Muscle of leg (tissue), 11 donors: ENCODE results near the gene RPS6KA4. TPM values are rescaled to one million over a fixed set of nuclear protein-coding genes. Genes with fewer than 3 reads are reported as not detected.

Source experiments
- DNase-seq: peaks from one replicate; pipeline ENCODE4 v3.0.0; 2013
- H3K27ac ChIP-seq: one replicate; pipeline ENCODE4 v1.5.1; 2013; ENCODE audit warnings: mild to moderate bottlenecking, low read length, control low read depth
- H3K27me3 ChIP-seq: one replicate; pipeline ENCODE4 v1.6.1; 2013; ENCODE audit warnings: low read length; ENCODE audit not compliant: control insufficient read depth, insufficient read depth
- H3K36me3 ChIP-seq: one replicate; pipeline ENCODE4 v1.6.1; 2013; ENCODE audit warnings: low read length; ENCODE audit not compliant: control insufficient read depth, insufficient read depth
- H3K4me1 ChIP-seq: one replicate; pipeline ENCODE4 v1.6.1; 2013; ENCODE audit warnings: low read length; ENCODE audit not compliant: control insufficient read depth, insufficient read depth
- H3K4me3 ChIP-seq: one replicate; pipeline ENCODE4 v1.5.1; 2013; ENCODE audit warnings: low read length, control low read depth
- H3K9me3 ChIP-seq: replicated peaks from 2 replicates; pipeline ENCODE4 v1.6.1; 2013; ENCODE audit warnings: low read depth, low read length; ENCODE audit not compliant: control insufficient read depth
- WGBS: methylation state at CpG from one replicate; pipeline ENCODE4 v1.1.5; 2013; ENCODE audit warnings: missing lambda C conversion rate; ENCODE audit not compliant: insufficient coverage; 5-methylcytosine and 5-hydroxymethylcytosine counted together
- polyA plus RNA-seq, 8 donors: library from polyadenylated mRNA; unstranded; fragments of 120-200 nt; gene quantifications; one replicate each; pipeline versions ENCODE4 v1.2.1 to v1.2.3, GENCODE V29; 2013; ENCODE audit warnings: inconsistent platforms in 1 of 8, low replicate concordance in 1 of 8; ENCODE audit not compliant: insufficient read length in 8 of 8, insufficient read depth in 1 of 8
- total RNA-seq: library from RNA; stranded (reverse); fragments of 120-200 nt; gene quantifications from one replicate; pipeline ENCODE4 v1.2.4, GENCODE V29; 2013

The RPS6KA4 gene
- total and polyA plus RNA-seq, 9 donors: 13.3 to 19.8 (median 15.9) TPM

DNA sequence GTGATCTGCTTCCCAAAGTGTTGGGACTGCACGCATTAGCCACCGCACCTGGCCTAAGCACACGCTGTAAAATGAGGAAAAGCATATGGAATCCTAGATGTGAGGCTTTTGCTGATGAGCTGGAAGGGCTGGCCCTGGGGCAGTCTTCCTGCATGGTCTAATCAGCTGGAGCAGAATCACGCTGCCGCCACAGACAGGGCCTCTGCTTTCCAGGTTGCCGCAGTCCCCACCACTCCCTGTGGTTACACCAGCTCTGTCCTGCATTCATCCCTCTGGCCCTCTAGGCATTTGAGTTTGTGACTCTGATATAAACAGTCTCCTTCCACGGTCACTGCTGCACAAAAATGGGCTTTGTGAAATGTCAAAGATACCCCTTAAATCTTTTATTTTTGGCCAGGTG, 17.1 kb downstream of the RPS6KA4 start:
- H3K36me3 ChIP-seq: peaks cover 2% of the 10 kb centered on the region
- peaks cover 4% of the 10 kb centered on the region for H3K4me1 ChIP-seq
- WGBS: 82% methylated on average over 7 of the region's 7 CpGs
- H3K4me3 ChIP-seq: no peak overlapping the region
- H3K27me3 ChIP-seq: no peaks in the 10 kb centered on the region
- H3K9me3 ChIP-seq: no peaks in the 10 kb centered on the region
- H3K27ac ChIP-seq: no peak overlapping the region
- no peak for DNase-seq

DNA sequence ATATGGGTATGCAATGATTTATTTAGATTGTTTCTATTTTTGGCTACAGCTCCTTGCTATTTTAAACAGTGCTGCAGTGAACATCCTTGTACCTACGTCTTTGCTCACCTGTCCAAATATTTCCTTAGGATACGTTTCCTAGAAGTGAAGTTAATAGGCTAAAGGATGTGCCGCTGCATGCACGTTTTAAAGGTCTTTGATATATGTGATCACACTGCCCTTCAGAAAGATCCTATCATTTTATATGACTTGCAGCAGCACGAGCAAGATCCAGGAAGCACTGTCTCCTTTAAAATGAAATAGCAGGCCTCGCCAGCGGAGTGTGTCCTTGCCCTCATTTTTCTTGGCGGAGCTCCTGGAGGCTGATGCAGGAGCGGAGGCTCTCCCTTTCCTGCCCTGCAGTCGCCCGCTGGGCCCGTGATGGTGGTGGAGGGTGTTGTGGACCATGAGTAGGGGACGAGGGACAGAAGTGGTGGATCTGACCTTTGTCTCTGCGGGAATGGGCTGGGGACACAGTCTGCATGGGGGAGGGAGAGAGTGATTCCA, 19.4 kb downstream of the RPS6KA4 start:
- Histone ChIP-seq H3K36me3 (no peaks in the 10 kb centered on the region), H3K27me3 (peaks cover 2% of the 10 kb centered on the region), H3K4me3 (no peak overlapping the region), H3K27ac (no peak overlapping the region), H3K4me1 (peaks cover 4% of the 10 kb centered on the region), H3K9me3 (no peaks in the 10 kb centered on the region)
- WGBS: 31% methylated on average over 6 of the region's 14 CpGs
- peak; percentile 73 for DNase-seq

- no peak overlapping the region for H3K27ac ChIP-seq
- H3K4me3 ChIP-seq: no peak overlapping the region
- 81% methylated on average over 11 of the region's 15 CpGs for WGBS
- peaks cover 4% of the 10 kb centered on the region for H3K4me1 ChIP-seq
- no peaks in the 10 kb centered on the region for H3K36me3 ChIP-seq
- H3K27me3 ChIP-seq: peaks cover 5% of the 10 kb centered on the region
- DNase-seq: no peak
- H3K9me3 ChIP-seq: no peaks in the 10 kb centered on the region
These were observed 20.2 kb downstream of the RPS6KA4 start for GRCh38 chr11:64379160-64379559.

- Histone ChIP-seq H3K36me3 (no peaks in the 10 kb centered on the region), H3K4me3 (no peak overlapping the region), H3K27ac (no peak overlapping the region), H3K27me3 (peaks cover 6% of the 10 kb centered on the region), H3K4me1 (peaks cover 4% of the 10 kb centered on the region), H3K9me3 (no peaks in the 10 kb centered on the region)
- WGBS: 62% methylated on average over 31 of the region's 35 CpGs
- DNase-seq: no peak
These were observed 21.1 kb downstream of the RPS6KA4 start for GRCh38 chr11:64379817-64380709.

DNA sequence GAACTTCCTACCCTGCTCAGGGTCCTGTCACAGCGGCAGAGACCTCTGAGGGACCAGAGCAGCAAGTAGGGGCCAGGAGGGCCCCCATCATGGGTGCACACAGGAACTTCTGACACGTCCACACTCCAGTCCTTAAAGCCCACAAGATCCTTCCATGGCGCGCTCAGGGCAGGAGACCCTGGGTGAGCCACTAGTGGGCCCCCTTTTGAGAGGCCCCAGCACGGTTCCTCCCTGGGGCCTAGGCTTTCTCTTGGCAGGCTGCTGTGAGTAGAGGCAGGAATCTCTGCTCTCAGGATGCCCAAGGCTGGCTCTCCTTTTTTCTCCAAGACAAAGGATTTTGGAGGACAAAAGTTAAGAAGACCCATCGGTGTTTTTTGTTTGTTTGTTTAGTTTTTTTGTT, 22.4 kb downstream of the RPS6KA4 start:
- Histone ChIP-seq H3K27me3 (peaks cover 6% of the 10 kb centered on the region), H3K36me3 (no peaks in the 10 kb centered on the region), H3K4me1 (peaks cover 4% of the 10 kb centered on the region), H3K27ac (no peak overlapping the region), H3K4me3 (no peak overlapping the region), H3K9me3 (no peaks in the 10 kb centered on the region)
- DNase-seq: no peak
- 68% methylated on average over 2 of the region's 6 CpGs for WGBS

DNA sequence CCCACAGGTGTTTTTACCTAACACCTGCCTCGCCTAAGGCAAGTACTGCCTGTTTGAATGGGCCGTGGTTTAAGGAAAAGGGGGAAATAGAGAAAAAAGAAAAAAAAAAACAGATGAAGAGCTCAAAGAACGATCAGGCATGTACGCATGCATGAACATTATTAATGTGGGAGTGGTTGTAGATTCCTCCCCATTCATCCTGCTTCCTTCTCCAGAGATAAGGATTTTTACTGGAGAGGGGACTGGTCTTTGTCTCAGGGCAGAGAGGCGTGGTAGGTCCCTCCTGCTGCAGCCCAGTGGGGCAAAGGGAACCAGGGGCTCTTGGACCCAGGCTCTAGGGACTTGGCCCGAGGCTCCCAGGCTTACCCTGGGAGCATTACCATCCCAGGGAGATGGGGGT, 23.1 kb downstream of the RPS6KA4 start:
- Histone ChIP-seq H3K4me3 (no peak overlapping the region), H3K9me3 (no peaks in the 10 kb centered on the region), H3K4me1 (peaks cover 4% of the 10 kb centered on the region), H3K36me3 (no peaks in the 10 kb centered on the region), H3K27me3 (peaks cover 6% of the 10 kb centered on the region), H3K27ac (no peak overlapping the region)
- WGBS: 73% methylated on average over 3 of the region's 6 CpGs
- DNase-seq: no peak

- H3K36me3 ChIP-seq: no peaks in the 10 kb centered on the region
- no peak for DNase-seq
- no peak overlapping the region for H3K27ac ChIP-seq
- H3K4me1 ChIP-seq: peaks cover 4% of the 10 kb centered on the region
- 76% methylated on average over 8 of the region's 8 CpGs for WGBS
- H3K9me3 ChIP-seq: no peaks in the 10 kb centered on the region
- H3K27me3 ChIP-seq: peaks cover 6% of the 10 kb centered on the region
- no peak overlapping the region for H3K4me3 ChIP-seq
These were observed 23.6 kb downstream of the RPS6KA4 start for GRCh38 chr11:64382586-64382985.

- 100% methylated on average over 1 of the region's 2 CpGs for WGBS
- Histone ChIP-seq H3K36me3 (no peaks in the 10 kb centered on the region), H3K4me3 (no peak overlapping the region), H3K27ac (no peak overlapping the region), H3K27me3 (peaks cover 9% of the 10 kb centered on the region), H3K4me1 (peaks cover 2% of the 10 kb centered on the region), H3K9me3 (no peaks in the 10 kb centered on the region)
- DNase-seq: no peak
These were observed 24.6 kb downstream of the RPS6KA4 start for GRCh38 chr11:64383580-64383979.

DNA sequence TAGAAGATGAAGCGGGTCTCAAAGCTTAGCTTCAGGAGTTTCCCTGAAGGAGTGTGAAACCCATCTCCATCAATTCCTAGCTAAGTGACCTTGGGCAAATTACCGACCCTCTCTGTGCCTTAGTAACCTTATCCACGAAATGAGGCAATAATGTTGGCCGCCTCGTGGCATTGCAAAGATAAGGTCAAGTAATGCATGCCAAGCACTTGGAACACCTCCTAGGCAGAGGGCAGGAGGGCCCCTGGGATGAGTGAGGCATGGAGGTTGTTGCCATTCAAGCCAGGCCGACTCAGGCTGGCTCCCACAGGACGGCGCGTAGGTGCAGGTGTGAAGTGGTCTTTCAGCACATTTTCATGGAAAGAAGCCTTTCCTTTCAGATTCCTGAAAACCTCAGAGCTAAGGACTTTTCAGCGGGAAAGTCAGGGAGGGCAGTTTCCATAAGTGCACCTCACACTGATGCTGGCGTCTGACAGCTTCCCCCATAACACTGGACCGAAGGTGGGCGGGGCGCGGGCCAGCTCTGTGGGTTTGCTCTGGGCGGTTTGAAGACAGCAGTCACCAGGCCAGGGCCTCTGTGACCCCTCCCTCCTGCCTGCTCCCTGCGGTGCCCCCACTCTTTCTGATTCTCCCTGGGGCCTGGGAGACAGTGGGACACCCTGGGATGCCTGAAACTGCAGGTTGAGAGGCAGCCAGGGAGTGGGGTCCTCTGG, 25.2 kb downstream of the RPS6KA4 start:
- no peak for DNase-seq
- Histone ChIP-seq H3K9me3 (no peaks in the 10 kb centered on the region), H3K4me3 (no peak overlapping the region), H3K27me3 (peaks cover 10% of the 10 kb centered on the region), H3K4me1 (no peaks in the 10 kb centered on the region), H3K27ac (no peak overlapping the region), H3K36me3 (no peaks in the 10 kb centered on the region)
- WGBS: 73% methylated on average over 16 of the region's 17 CpGs
